Transverse colon (tissue), 4 donors: ENCODE measurements around the gene RTEL1. TPM values are rescaled to one million over a fixed set of nuclear protein-coding genes. Genes with fewer than 3 reads are reported as not detected.

ENCODE experiments used
- DNase-seq: peaks from one replicate; pipeline ENCODE4 v3.0.0-alpha.2; 2019
- H3K27ac ChIP-seq, 4 donors: fragments of 200-600 bp; sonication (generic); 2 replicates each; pipeline ENCODE4 v1.5.1; 2016 to 2018; ENCODE audit warnings: inconsistent platforms in 4 of 4
- H3K27me3 ChIP-seq: fragments of 200-600 bp; sonication (generic); 2 replicates; pipeline ENCODE4 v1.5.1; 2017; ENCODE audit warnings: inconsistent platforms
- H3K36me3 ChIP-seq, 4 donors: fragments of 200-600 bp; sonication (generic); 2 replicates each; pipeline ENCODE4 v1.5.1; 2017 to 2019; ENCODE audit warnings: inconsistent platforms in 4 of 4
- H3K4me1 ChIP-seq, 4 donors: fragments of 200-600 bp; sonication (generic); 2 replicates each; pipeline ENCODE4 v1.5.1; 2017 to 2020; ENCODE audit warnings: inconsistent platforms in 4 of 4
- H3K4me3 ChIP-seq, 4 donors: fragments of 200-600 bp; sonication (generic); 1 replicate in 1 of 4; 2 replicates in 3 of 4; pipeline versions ENCODE4 v1.5.1 to v1.6.1; 2017 to 2019; ENCODE audit warnings: inconsistent platforms in 4 of 4
- H3K9me3 ChIP-seq, 2 donors: fragments of 200-600 bp; sonication (generic); 2 replicates each; pipeline ENCODE4 v1.5.1; 2017 to 2019; ENCODE audit warnings: inconsistent platforms in 2 of 2
- EP300 ChIP-seq: sonication (generic); formaldehyde crosslinking; IDR thresholded peaks from one replicate; pipeline ENCODE4 v1.6.1; 2017; ENCODE audit warnings: antibody characterized with exemption, low read depth
- POLR2A ChIP-seq: fragments of 450-650 bp; IDR thresholded peaks from one replicate; pipeline ENCODE4 v1.6.1; 2016; ENCODE audit warnings: antibody characterized with exemption, mild to moderate bottlenecking, moderate library complexity
- POLR2AphosphoS5 ChIP-seq, 3 donors: sonication (generic); formaldehyde crosslinking; IDR thresholded peaks; one replicate each; pipeline ENCODE4 v1.6.1; 2016; ENCODE audit warnings: antibody characterized with exemption in 3 of 3
- WGBS, 2 donors: methylation state at CpG; one replicate each; pipeline ENCODE4 v1.1.5; 2018; ENCODE audit warnings: low coverage in 1 of 2; 5-methylcytosine and 5-hydroxymethylcytosine counted together
- in situ Hi-C, 4 donors: fragments of 200-750 bp; cut with MboI; loops; one replicate each; pipeline versions ENCODE4 v1.15.0 to v1.15.1; 2017; ENCODE audit warnings: low sequenced_read_pairs in 3 of 4, low pct_ligation_motif_present in 1 of 4, low pct_unique_long_range_greater_than_20kb in 1 of 4
- intact Hi-C: fragments of 100-400 bp; cut with DNase I; formaldehyde crosslinking; loops from one replicate; pipeline ENCODE4 v1.15.1; 2023; ENCODE audit warnings: low total_unique reads
- small RNA-seq, 4 donors: library from RNA; depleted of rRNA; stranded (forward); fragments of <200 nt; gene quantifications; one replicate each; pipeline ENCODE3, GENCODE V24; 2016
- total RNA-seq, 4 donors: library from RNA; depleted of rRNA; stranded (reverse); fragments of >200 nt; gene quantifications; one replicate each; pipeline ENCODE4 v1.1.0, GENCODE V29; 2016
- TF ChIP-seq, protein P1 (sequence below), 5 experiments: fragments of 200-600 bp in 3 of 5; fragments of 450-650 bp in 2 of 5; sonication (generic) in 3 of 5; IDR thresholded peaks; 1 replicate in 2 of 5; 2 replicates in 3 of 5; pipeline ENCODE4 v1.5.1; 2016 to 2017; ENCODE audit warnings: antibody characterized with exemption in 5 of 5, inconsistent platforms in 3 of 5, mild to moderate bottlenecking in 2 of 5, moderate library complexity in 1 of 5

The RTEL1 gene
- total RNA-seq, 4 donors from 2014 or later: 18.8 to 84.9 (median 24.1) TPM

DNA sequence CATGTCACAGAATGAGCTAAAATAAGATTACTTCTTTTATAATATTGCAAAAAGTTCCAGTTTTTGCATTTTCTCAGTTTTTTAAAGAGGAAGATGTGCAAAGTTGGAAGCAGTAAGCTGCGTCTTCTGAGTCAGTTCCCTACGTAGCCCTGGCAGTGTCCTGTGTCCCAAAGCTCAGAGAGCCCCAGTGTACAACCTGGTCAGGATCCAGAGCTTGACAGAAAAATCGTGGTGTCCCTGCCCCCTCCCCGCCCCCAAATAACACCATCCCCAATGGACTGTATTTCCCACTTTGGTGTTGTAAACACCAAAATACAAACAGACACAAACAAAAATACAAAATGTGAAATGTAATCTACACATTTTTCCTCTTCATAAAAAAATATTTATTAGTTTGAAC, 86.0 kb downstream of the RTEL1 start:
- H3K27ac ChIP-seq: no peak overlapping the region
- peaks cover 11 to 19% (median 15%) of the 10 kb centered on the region in 4 donors for H3K4me1 ChIP-seq
- no peaks in the 10 kb centered on the region for H3K36me3 ChIP-seq
- no peak for TF ChIP-seq POLR2A
- no peak for TF ChIP-seq POLR2AphosphoS5 (IDR thresholded peaks at IDR 0.05)
- TF ChIP-seq, protein P1, sequence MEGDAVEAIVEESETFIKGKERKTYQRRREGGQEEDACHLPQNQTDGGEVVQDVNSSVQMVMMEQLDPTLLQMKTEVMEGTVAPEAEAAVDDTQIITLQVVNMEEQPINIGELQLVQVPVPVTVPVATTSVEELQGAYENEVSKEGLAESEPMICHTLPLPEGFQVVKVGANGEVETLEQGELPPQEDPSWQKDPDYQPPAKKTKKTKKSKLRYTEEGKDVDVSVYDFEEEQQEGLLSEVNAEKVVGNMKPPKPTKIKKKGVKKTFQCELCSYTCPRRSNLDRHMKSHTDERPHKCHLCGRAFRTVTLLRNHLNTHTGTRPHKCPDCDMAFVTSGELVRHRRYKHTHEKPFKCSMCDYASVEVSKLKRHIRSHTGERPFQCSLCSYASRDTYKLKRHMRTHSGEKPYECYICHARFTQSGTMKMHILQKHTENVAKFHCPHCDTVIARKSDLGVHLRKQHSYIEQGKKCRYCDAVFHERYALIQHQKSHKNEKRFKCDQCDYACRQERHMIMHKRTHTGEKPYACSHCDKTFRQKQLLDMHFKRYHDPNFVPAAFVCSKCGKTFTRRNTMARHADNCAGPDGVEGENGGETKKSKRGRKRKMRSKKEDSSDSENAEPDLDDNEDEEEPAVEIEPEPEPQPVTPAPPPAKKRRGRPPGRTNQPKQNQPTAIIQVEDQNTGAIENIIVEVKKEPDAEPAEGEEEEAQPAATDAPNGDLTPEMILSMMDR (IDR thresholded peaks at IDR 0.05): no peak
- TF ChIP-seq EP300: no peak
- no peak for DNase-seq
- intact Hi-C loops: no loop called here
- 64 to 68% methylated on average over 4 of the region's 4 CpGs for WGBS, 2 donors
- H3K9me3 ChIP-seq: no peaks in the 10 kb centered on the region
- in situ Hi-C loops: no loop called here
- H3K4me3 ChIP-seq: no peak overlapping the region
- no peaks in the 10 kb centered on the region for H3K27me3 ChIP-seq

DNA sequence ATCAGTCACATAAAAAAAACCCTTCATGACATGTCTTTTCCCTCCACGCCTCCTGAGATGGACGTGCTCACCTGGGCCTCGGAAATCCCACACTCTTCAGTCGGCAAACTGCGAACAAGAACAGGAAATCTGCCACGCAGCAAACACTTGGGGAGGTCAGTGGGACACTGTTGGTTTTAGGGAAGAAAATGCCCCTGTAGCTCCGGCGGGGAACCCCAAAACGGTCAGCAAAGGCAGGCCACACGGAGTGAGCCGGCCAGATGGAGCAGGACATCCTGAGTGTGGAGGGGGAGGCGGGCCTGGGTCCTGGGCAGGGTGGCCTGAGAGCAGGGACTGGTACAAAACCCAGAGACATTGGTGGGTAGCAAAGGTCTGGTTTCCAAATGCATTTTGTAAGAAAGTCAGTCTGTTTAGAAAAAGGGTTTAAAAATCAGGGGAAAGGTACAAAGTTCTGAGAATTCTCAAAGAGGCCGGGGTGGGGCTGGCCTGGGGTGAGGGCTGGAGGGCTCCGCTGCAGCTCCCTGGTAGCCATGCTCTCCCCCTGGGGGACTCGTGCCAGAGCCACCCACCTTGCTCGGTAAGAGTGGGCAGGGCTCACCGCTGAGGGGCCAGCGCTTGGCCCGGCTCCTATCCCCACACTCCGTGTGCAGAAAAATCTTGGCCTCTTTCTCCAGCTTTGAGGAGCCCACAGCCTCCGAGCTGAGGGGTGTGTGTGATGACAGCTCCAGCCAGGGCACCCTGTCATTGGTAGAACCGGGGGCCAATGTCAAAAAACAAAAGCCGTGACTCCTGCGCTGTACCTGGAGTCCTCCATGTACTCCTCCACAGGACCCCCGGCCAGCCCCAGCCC, 86.7 kb downstream of the RTEL1 start:
- in situ Hi-C loops (no loop called here), intact Hi-C loops (no loop called here)
- Histone ChIP-seq H3K9me3 (no peaks in the 10 kb centered on the region), H3K27me3 (no peaks in the 10 kb centered on the region), H3K36me3 (no peaks in the 10 kb centered on the region), H3K4me1 (peaks cover 10 to 17% (median 14%) of the 10 kb centered on the region in 4 donors), H3K27ac (no peak overlapping the region), H3K4me3 (no peak overlapping the region)
- no peak for DNase-seq
- TF ChIP-seq, protein P1 (IDR thresholded peaks at IDR 0.05): no peak
- no peak for TF ChIP-seq POLR2AphosphoS5 (IDR thresholded peaks at IDR 0.05)
- WGBS, 2 donors: 71 to 74% methylated on average over 8 to 25 of the region's 25 CpGs

DNA sequence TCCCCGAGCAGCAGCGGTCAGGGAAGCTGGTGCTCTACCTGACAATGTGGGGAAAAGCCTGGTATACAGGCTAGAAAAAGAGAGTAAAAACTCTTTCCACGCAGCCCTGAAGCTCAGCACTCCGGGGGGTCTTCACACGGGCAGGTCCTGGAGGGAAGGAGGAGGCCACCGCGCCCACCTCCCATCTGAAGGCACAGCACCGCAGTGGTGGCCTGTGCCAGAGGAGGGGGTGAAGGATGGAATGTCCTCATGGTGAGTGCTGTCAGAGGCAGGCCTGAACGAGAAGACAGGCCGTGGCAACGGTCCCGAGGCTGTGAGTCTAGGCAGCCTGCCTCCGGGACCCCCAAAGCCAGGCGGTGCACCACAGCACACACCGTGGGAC, 87.3 kb downstream of the RTEL1 start:
- no peak overlapping the region for H3K4me3 ChIP-seq
- no peaks in the 10 kb centered on the region for H3K27me3 ChIP-seq
- peaks cover 10 to 16% (median 13%) of the 10 kb centered on the region in 4 donors for H3K4me1 ChIP-seq
- 83% methylated on average over 15 of the region's 15 CpGs; no CpG with 5 or more reads in 1 of the 2 donors for WGBS, 2 donors
- intact Hi-C loops: no loop called here
- in situ Hi-C loops: no loop called here
- no peak for DNase-seq
- H3K9me3 ChIP-seq: no peaks in the 10 kb centered on the region
- no peaks in the 10 kb centered on the region for H3K36me3 ChIP-seq
- no peak overlapping the region for H3K27ac ChIP-seq
- no peak for TF ChIP-seq EP300

Small RNAs within 50 kb of the gene (small RNA-seq; reads per million reads assigned to genes)
- 0 reads per million in 4 donors for gene LIME1
- gene TNFRSF6B: 0 reads per million in 4 donors

Other genes with a start within 250 kb of the RTEL1 start
- under 1 TPM in 3 of 4 donors, not detected in 1; 0.32 to 0.41 (median 0.37) TPM for gene KCNQ2, start 185.7 kb upstream of the RTEL1 start, total RNA-seq
- gene EEF1A2, start 159.2 kb upstream of the RTEL1 start, total RNA-seq: 1 to 10 TPM in 3 of 4 donors, under 1 TPM in 1; 0.75 to 5.0 (median 3.3) TPM
- gene PPDPF, start 137.5 kb upstream of the RTEL1 start, total RNA-seq: 100 to 1,000 TPM; 320 to 695 (median 517) TPM
- gene PTK6, start 120.9 kb upstream of the RTEL1 start, total RNA-seq: 100 to 1,000 TPM in 2 of 4 donors, 10 to 100 TPM in 2; 90.5 to 147 (median 103) TPM
- under 1 TPM in 1 of 4 donors, not detected in 3; 0.79 TPM for gene SRMS, start 110.6 kb upstream of the RTEL1 start, total RNA-seq
- not detected for gene FNDC11, start 104.2 kb upstream of the RTEL1 start, total RNA-seq
- gene HELZ2, start 84.1 kb upstream of the RTEL1 start, total RNA-seq: 10 to 100 TPM; 32.9 to 49.4 (median 38.8) TPM
- 10 to 100 TPM in 3 of 4 donors, 1 to 10 TPM in 1; 9.0 to 20.3 (median 13.5) TPM for gene GMEB2, start 31.2 kb upstream of the RTEL1 start, total RNA-seq
- gene STMN3, start 4.9 kb upstream of the RTEL1 start, total RNA-seq: 1 to 10 TPM in 3 of 4 donors, under 1 TPM in 1; 0.75 to 7.1 (median 4.4) TPM
- 10 to 100 TPM in 3 of 4 donors, 1 to 10 TPM in 1; 4.2 to 34.4 (median 13.6) TPM for gene TNFRSF6B, start 38.3 kb downstream of the RTEL1 start, total RNA-seq
- 10 to 100 TPM; 46.2 to 75.4 (median 56.2) TPM for gene ARFRP1, start 49.7 kb downstream of the RTEL1 start, total RNA-seq
- gene ZGPAT, start 49.7 kb downstream of the RTEL1 start, total RNA-seq: 100 to 1,000 TPM in 2 of 4 donors, 10 to 100 TPM in 2; 29.1 to 346 (median 76.5) TPM
- 10 to 100 TPM; 24.4 to 91.1 (median 44.0) TPM for gene LIME1, start 78.4 kb downstream of the RTEL1 start, total RNA-seq
- 10 to 100 TPM; 26.3 to 50.2 (median 47.7) TPM for gene SLC2A4RG, start 81.5 kb downstream of the RTEL1 start, total RNA-seq
- gene ZBTB46, start 173.0 kb downstream of the RTEL1 start, total RNA-seq: 1 to 10 TPM; 2.3 to 6.0 (median 5.3) TPM
- not detected for gene ABHD16B, start 203.2 kb downstream of the RTEL1 start, total RNA-seq
- 10 to 100 TPM; 40.8 to 67.0 (median 62.6) TPM for gene TPD52L2, start 207.0 kb downstream of the RTEL1 start, total RNA-seq
- 10 to 100 TPM; 59.9 to 77.3 (median 71.4) TPM for gene DNAJC5, start 236.8 kb downstream of the RTEL1 start, total RNA-seq